HCT116 (cell line): ENCODE results near the gene OR2V2. TPM values are rescaled to one million over a fixed set of nuclear protein-coding genes. Genes with fewer than 3 reads are reported as not detected.
"Not testable (repeated sequence)": the region's sequence is repeated elsewhere in the genome, so short reads cannot be mapped to it uniquely, and the experiment has no call there.

ENCODE experiments used
- ATAC-seq: fragments of 200-7000 bp; cut with Tn5 transposase; 2 replicates; pipeline ENCODE4 v1.9.1; 2020; ENCODE audit warnings: mild to moderate bottlenecking, moderate library complexity
- BruUV-seq: library from RNA; stranded (reverse); fragments of 400-500 nt; replicated peaks from 2 replicates; lab custom pipeline; 2021; lab: Mats Ljungman, UMichigan
- CTCF ChIA-PET: fragments of 300-600 bp; sonication (Branson Sonifier 250); formaldehyde crosslinking; loops from one replicate; lab custom pipeline; 2021; ENCODE audit warnings: antibody characterized with exemption; lab: Charles Lee
- POLR2A ChIA-PET: fragments of 300-600, 350-600 bp; sonication (Branson Sonifier 250); formaldehyde crosslinking; loops from one replicate; lab custom pipeline; 2021; ENCODE audit warnings: antibody characterized with exemption; lab: Charles Lee
- RAD21 ChIA-PET, 2 experiments: fragments of 300-600 bp; sonication (Branson Sonifier 250); formaldehyde crosslinking; loops; one replicate each; lab custom pipeline; 2023; ENCODE audit warnings: low total read pairs in 2 of 2; ENCODE audit not compliant: uncharacterized antibody in 2 of 2, unreplicated experiment in 2 of 2, low non-redundant PET in 1 of 2; lab: Charles Lee
- DNase-seq: peaks from one replicate; pipeline ENCODE4 v3.0.0-alpha.2; 2010; ENCODE audit warnings: low read depth, low spot score
- H2AFZ ChIP-seq: fragments of 200-600 bp; shearing (Covaris generic), sonication (generic); 2 replicates; pipeline ENCODE4 v1.6.1; 2017; ENCODE audit warnings: low read depth, mixed run types, mixed read lengths, antibody characterized with exemption, low read length; ENCODE audit not compliant: poor library complexity, severe bottlenecking
- H3K27ac ChIP-seq: 2 replicates; pipeline ENCODE4 v1.5.1; 2012; ENCODE audit warnings: low read depth, low read length
- H3K27me3 ChIP-seq: fragments of 200-600 bp; sonication (generic); 2 replicates; pipeline ENCODE4 v1.6.1; 2016; ENCODE audit warnings: mixed run types, low read length, mixed read lengths; ENCODE audit not compliant: insufficient read depth
- H3K36me3 ChIP-seq, 2 experiments: fragments of 200-500 bp in 1 of 2; fragments of 200-600 bp in 1 of 2; sonication (Bioruptor generic) in 1 of 2; sonication (generic) in 1 of 2; 2 replicates each; pipeline versions ENCODE4 v1.5.1 to v1.6.1; 2014 to 2016; ENCODE audit warnings: low read length in 2 of 2, inconsistent platforms in 1 of 2, mixed read lengths in 1 of 2, mixed run types in 1 of 2; ENCODE audit not compliant: insufficient read depth in 2 of 2, control insufficient read depth in 1 of 2
- H3K4me1 ChIP-seq, 2 experiments: fragments of 200-600 bp in 1 of 2; sonication (generic) in 1 of 2; 2 replicates each; pipeline versions ENCODE4 v1.5.1 to v1.6.1; 2012 to 2017; ENCODE audit warnings: low read length in 2 of 2, inconsistent platforms in 1 of 2, mild to moderate bottlenecking in 1 of 2, mixed read lengths in 1 of 2, mixed run types in 1 of 2, moderate library complexity in 1 of 2; ENCODE audit not compliant: insufficient read depth in 2 of 2, control insufficient read depth in 1 of 2
- H3K4me2 ChIP-seq: fragments of 200-600 bp; sonication (generic); 2 replicates; pipeline ENCODE4 v1.6.1; 2017; ENCODE audit warnings: mixed run types, low read length, mixed read lengths
- H3K4me3 ChIP-seq, 2 experiments: fragments of 200-600 bp in 1 of 2; sonication (generic) in 1 of 2; replicated peaks in 1 of 2; 2 replicates each; pipeline ENCODE4 v1.5.1; 2011 to 2016; ENCODE audit warnings: low read length in 2 of 2, control low read depth in 1 of 2, low read depth in 1 of 2, mild to moderate bottlenecking in 1 of 2, mixed read lengths in 1 of 2, mixed run types in 1 of 2
- H3K79me2 ChIP-seq: fragments of 200-600 bp; sonication (generic); 2 replicates; pipeline ENCODE4 v1.6.1; 2017; ENCODE audit warnings: mild to moderate bottlenecking, mixed run types, low read length, moderate library complexity, mixed read lengths; ENCODE audit not compliant: insufficient read depth
- H3K9ac ChIP-seq: fragments of 200-600 bp; sonication (generic); 2 replicates; pipeline ENCODE4 v1.6.1; 2016; ENCODE audit warnings: low read length, mixed read lengths
- H3K9me2 ChIP-seq: fragments of 200-600 bp; sonication (generic), shearing (Covaris generic); 2 replicates; pipeline ENCODE4 v1.6.1; 2017; ENCODE audit warnings: mixed run types, mild to moderate bottlenecking, moderate library complexity; ENCODE audit not compliant: insufficient read depth
- H3K9me3 ChIP-seq, 2 experiments: fragments of 200-500 bp in 1 of 2; fragments of 200-600 bp in 1 of 2; sonication (Bioruptor generic) in 1 of 2; sonication (generic) in 1 of 2; 2 replicates each; pipeline ENCODE4 v1.6.1; 2014 to 2017; ENCODE audit warnings: low read length in 2 of 2, mixed read lengths in 2 of 2, inconsistent platforms in 1 of 2, low read depth in 1 of 2, mild to moderate bottlenecking in 1 of 2, mixed run types in 1 of 2, moderate library complexity in 1 of 2; ENCODE audit not compliant: control insufficient read depth in 1 of 2, insufficient read depth in 1 of 2
- H4K20me1 ChIP-seq: fragments of 200-600 bp; sonication (generic), shearing (Covaris generic); 2 replicates; pipeline ENCODE4 v1.6.1; 2017; ENCODE audit warnings: mixed run types, mild to moderate bottlenecking, moderate library complexity; ENCODE audit not compliant: insufficient read depth
- intact Hi-C: fragments of 100-400 bp; cut with micrococcal nuclease; formaldehyde crosslinking; loops from 2 replicates; pipeline ENCODE4 v1.10.0; 2022
- total RNA-seq: library from RNA; stranded (reverse); gene quantifications from one replicate; pipeline ENCODE4 v1.2.1, GENCODE V29; 2021; ENCODE audit not compliant: unreplicated experiment

OR2V2 gene
- total RNA-seq, 1 experiment from 2014 or later, result not detected

DNA sequence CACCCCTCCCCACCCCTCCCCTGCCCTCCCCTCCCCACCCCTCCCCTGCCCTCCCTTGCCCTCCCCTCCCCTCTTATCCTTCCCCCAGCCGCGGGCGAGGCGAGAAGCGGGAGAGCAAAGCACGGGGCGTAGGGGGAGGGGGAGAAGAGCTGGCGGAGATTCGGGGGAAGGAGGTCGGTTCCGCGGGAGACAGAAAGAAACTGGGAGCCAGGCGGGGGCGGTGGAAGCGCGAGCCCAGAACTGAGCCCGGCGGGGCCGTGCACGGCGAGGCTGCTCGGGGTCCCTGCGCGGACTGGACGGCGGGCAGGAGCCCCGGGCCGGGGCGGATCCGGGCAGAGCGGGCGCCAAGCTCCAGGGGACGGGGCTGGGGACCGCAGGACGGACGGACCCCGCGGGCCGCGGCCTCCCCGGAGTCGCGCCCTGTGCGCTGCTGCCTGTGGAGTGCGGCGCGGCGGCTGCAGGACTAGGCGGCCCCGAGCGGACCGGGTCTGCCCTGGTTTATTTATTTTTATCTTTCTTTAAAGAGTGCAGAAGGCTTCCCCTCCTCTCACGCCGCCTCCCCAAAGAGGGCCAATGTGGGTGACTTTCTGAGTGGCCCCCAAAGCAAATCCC, 46.2 kb upstream of the OR2V2 start:
- CTCF ChIA-PET, POLR2A ChIA-PET, H3K9me2 ChIP-seq, H3K4me2 ChIP-seq, H3K9ac ChIP-seq, H3K79me2 ChIP-seq, H3K36me3 ChIP-seq, H3K9me3 ChIP-seq, H3K27ac ChIP-seq, H2AFZ ChIP-seq, intact Hi-C loops, H3K27me3 ChIP-seq, H3K4me3 ChIP-seq, ATAC-seq, BruUV-seq, RAD21 ChIA-PET, DNase-seq, H4K20me1 ChIP-seq: not testable (repeated sequence)
- H3K4me1 ChIP-seq, result peaks cover 5 to 12% of the 10 kb centered on the region in 2 experiments

DNA sequence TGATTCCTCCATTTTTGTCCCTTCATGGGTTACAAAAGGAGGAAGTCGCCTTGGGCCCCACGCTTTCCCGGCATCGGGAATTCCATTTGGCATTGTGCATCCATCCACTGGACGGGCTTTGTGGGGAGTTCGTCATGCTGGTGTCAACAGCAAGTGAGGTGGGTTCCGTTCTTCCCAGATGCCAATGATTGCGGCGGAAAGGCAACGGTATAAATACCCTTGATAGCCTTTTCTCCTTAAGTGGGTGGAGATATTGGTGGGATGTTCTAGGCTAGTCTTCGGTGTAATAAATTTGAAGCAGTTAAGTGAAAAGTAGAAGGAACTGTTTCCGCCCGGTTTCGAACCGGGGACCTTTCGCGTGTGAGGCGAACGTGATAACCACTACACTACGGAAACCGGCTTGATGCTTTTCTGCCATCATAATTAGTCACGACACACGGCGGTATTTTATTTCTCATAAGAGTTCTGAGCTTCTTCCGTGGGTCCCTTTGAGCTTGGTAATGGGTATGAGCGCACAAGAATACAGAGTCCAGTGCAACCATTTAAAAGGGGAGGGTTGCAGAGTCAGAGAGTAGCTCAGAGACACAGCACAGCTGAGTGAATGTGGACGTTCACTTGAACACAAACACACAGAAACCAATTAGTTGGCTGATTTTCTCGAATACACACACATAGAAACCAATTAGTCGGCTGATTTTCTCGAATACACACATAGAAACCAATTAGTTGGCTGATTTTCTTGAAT, 45.3 kb upstream of the OR2V2 start:
- BruUV-seq, H3K36me3 ChIP-seq, H3K79me2 ChIP-seq, intact Hi-C loops, H4K20me1 ChIP-seq, CTCF ChIA-PET, H3K4me3 ChIP-seq, H3K9me2 ChIP-seq, H3K4me2 ChIP-seq, H3K9ac ChIP-seq, POLR2A ChIA-PET, H3K27ac ChIP-seq, RAD21 ChIA-PET, H3K27me3 ChIP-seq, H3K9me3 ChIP-seq, H2AFZ ChIP-seq, DNase-seq: not testable (repeated sequence)
- peak; percentile 76 for ATAC-seq
- H3K4me1 ChIP-seq, result peaks cover 5 to 12% of the 10 kb centered on the region in 2 experiments

DNA sequence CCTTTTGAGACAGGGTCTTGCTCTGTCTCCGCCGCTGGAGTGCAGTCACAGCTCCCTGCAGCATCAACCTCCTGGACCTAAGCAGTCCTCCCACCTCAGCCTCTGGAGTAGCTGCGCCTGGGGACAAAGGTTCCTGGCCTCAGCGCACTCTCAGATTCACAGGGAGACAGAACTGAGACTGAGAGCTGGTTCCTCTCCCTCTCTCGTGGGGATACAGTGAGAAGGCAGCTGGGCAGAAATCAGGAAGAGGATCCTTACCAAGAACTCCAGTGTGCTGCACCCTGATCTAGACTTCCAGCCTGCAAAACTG, 43.2 kb upstream of the OR2V2 start:
- H3K36me3 ChIP-seq, H3K9me3 ChIP-seq, RAD21 ChIA-PET, POLR2A ChIA-PET, CTCF ChIA-PET, DNase-seq, ATAC-seq, H3K4me3 ChIP-seq, H3K9me2 ChIP-seq, H3K27ac ChIP-seq, H3K4me1 ChIP-seq, H3K4me2 ChIP-seq, BruUV-seq, H3K79me2 ChIP-seq, H3K27me3 ChIP-seq, H4K20me1 ChIP-seq, H3K9ac ChIP-seq, H2AFZ ChIP-seq, intact Hi-C loops: not testable (repeated sequence)

- H4K20me1 ChIP-seq, intact Hi-C loops, H3K9me2 ChIP-seq, H3K36me3 ChIP-seq, H2AFZ ChIP-seq, H3K4me3 ChIP-seq, H3K27ac ChIP-seq, H3K79me2 ChIP-seq, POLR2A ChIA-PET, RAD21 ChIA-PET, DNase-seq, BruUV-seq, CTCF ChIA-PET, ATAC-seq, H3K9me3 ChIP-seq, H3K9ac ChIP-seq, H3K27me3 ChIP-seq, H3K4me1 ChIP-seq: not testable (repeated sequence)
- H3K4me2 ChIP-seq, result peak overlapping the region; percentile 17; the same call in 1 of the 2 replicates
These were observed 42.6 kb upstream of the OR2V2 start for GRCh38 chr5:181104606-181105390.
